SK-N-SH (cell line): ENCODE results near the gene RAB18. TPM values are rescaled to one million over a fixed set of nuclear protein-coding genes. Genes with fewer than 3 reads are reported as not detected.

Source experiments
- CTCF ChIA-PET: fragments of 300-600, 350-600 bp; formaldehyde crosslinking; extraction: SDS; loops from one replicate; lab custom pipeline; 2021; lab: Yijun Ruan, JAX
- POLR2A ChIA-PET: fragments of 350-600 bp; sonication (Branson Sonifier 250); formaldehyde crosslinking; extraction: SDS; loops from one replicate; lab custom pipeline; 2020; ENCODE audit warnings: antibody characterized with exemption, inconsistent platforms; lab: Yijun Ruan, JAX
- DNase-seq: peaks from one replicate; pipeline ENCODE4 v3.0.0; 2012
- H2AFZ ChIP-seq: fragments of 200-600 bp; sonication (generic); 2 replicates; pipeline ENCODE4 v1.8.1; 2016; ENCODE audit warnings: antibody characterized with exemption, mild to moderate bottlenecking, low read depth
- H3F3A ChIP-seq: fragments of 200-600 bp; sonication (generic); replicated peaks from 2 replicates; pipeline ENCODE3; 2016; ENCODE audit warnings: antibody characterized with exemption, mild to moderate bottlenecking; ENCODE audit not compliant: insufficient read depth
- H3K27ac ChIP-seq, 2 experiments: fragments of 200-500 bp in 1 of 2; fragments of 200-600 bp in 1 of 2; sonication (Bioruptor generic) in 1 of 2; sonication (generic), shearing (Covaris generic) in 1 of 2; 2 replicates each; pipeline versions ENCODE4 v1.5.1 to v1.6.1; 2014 to 2016; ENCODE audit warnings: low read depth in 2 of 2, inconsistent platforms in 1 of 2, low read length in 1 of 2, mild to moderate bottlenecking in 1 of 2, mixed read lengths in 1 of 2
- H3K27me3 ChIP-seq: fragments of 200-600 bp; sonication (generic), shearing (Covaris generic); 2 replicates; pipeline ENCODE4 v1.6.1; 2016; ENCODE audit warnings: mixed run types; ENCODE audit not compliant: insufficient read depth
- H3K36me3 ChIP-seq, 2 experiments: fragments of 200-500 bp in 1 of 2; fragments of 200-600 bp in 1 of 2; sonication (Bioruptor generic) in 1 of 2; sonication (generic) in 1 of 2; replicated peaks in 1 of 2; 2 replicates each; pipeline versions ENCODE3 to v1.5.1; 2014 to 2016; ENCODE audit warnings: low read length in 1 of 2, mild to moderate bottlenecking in 1 of 2; ENCODE audit not compliant: insufficient read depth in 2 of 2, control insufficient read depth in 1 of 2
- H3K4me1 ChIP-seq, 2 experiments: fragments of 200-500 bp in 1 of 2; fragments of 200-600 bp in 1 of 2; sonication (Bioruptor generic) in 1 of 2; sonication (generic), shearing (Covaris generic) in 1 of 2; 2 replicates each; pipeline versions ENCODE4 v1.5.1 to v1.6.1; 2014 to 2016; ENCODE audit warnings: low read depth in 1 of 2, low read length in 1 of 2, mixed run types in 1 of 2; ENCODE audit not compliant: insufficient read depth in 2 of 2, control insufficient read depth in 1 of 2
- H3K4me2 ChIP-seq: fragments of 200-600 bp; sonication (generic), shearing (Covaris generic); 2 replicates; pipeline ENCODE4 v1.6.1; 2017; ENCODE audit warnings: mixed run types
- H3K4me3 ChIP-seq, 2 experiments: fragments of 200-500 bp in 1 of 2; fragments of 200-600 bp in 1 of 2; sonication (Bioruptor generic) in 1 of 2; sonication (generic), shearing (Covaris generic) in 1 of 2; 2 replicates each; pipeline versions ENCODE4 v1.5.1 to v1.8.1; 2014 to 2016; ENCODE audit warnings: low read depth in 2 of 2, inconsistent platforms in 1 of 2, low read length in 1 of 2, mild to moderate bottlenecking in 1 of 2, mixed read lengths in 1 of 2, moderate library complexity in 1 of 2
- H3K79me2 ChIP-seq: fragments of 200-600 bp; sonication (generic); 2 replicates; pipeline ENCODE4 v1.8.1; 2017; ENCODE audit warnings: mild to moderate bottlenecking; ENCODE audit not compliant: insufficient read depth
- H3K9ac ChIP-seq: fragments of 200-600 bp; sonication (generic); 2 replicates; pipeline ENCODE4 v1.6.1; 2017; ENCODE audit warnings: mixed run types
- H3K9me2 ChIP-seq: fragments of 200-600 bp; sonication (generic); 2 replicates; pipeline ENCODE4 v1.6.1; 2017; ENCODE audit warnings: mixed run types
- H3K9me3 ChIP-seq: fragments of 200-600 bp; sonication (generic); 2 replicates; pipeline ENCODE4 v1.6.1; 2017; ENCODE audit warnings: mixed run types, mild to moderate bottlenecking, moderate library complexity
- H4K20me1 ChIP-seq: fragments of 200-600 bp; sonication (generic); 2 replicates; pipeline ENCODE4 v1.6.1; 2017; ENCODE audit warnings: mild to moderate bottlenecking, mixed run types; ENCODE audit not compliant: insufficient read depth
- ELF1 ChIP-seq: IDR thresholded peaks from 2 replicates; pipeline ENCODE4 v1.4.0; 2012
- EP300 ChIP-seq, 2 experiments: IDR thresholded peaks; 2 replicates each; pipeline versions ENCODE4 v1.4.0 to v1.6.1; 2012; ENCODE audit warnings: borderline replicate concordance in 1 of 2, low read depth in 1 of 2, low read length in 1 of 2
- FOSL2 ChIP-seq: IDR thresholded peaks from 2 replicates; pipeline ENCODE4 v1.4.0; 2012; ENCODE audit warnings: low read depth, mild to moderate bottlenecking, moderate library complexity, borderline replicate concordance
- FOXJ3 ChIP-seq: sonication (generic); formaldehyde crosslinking; IDR thresholded peaks from 2 replicates; pipeline ENCODE4 v1.5.1; 2020; ENCODE audit warnings: mild to moderate bottlenecking, missing genetic modification reagents
- GABPA ChIP-seq: IDR thresholded peaks from 2 replicates; pipeline ENCODE4 v1.4.0; 2012; ENCODE audit warnings: low read depth, mild to moderate bottlenecking
- GATA2 ChIP-seq: sonication (generic); formaldehyde crosslinking; IDR thresholded peaks from 2 replicates; pipeline ENCODE4 v1.5.0; 2020; ENCODE audit warnings: mild to moderate bottlenecking, missing genetic modification reagents
- MAX ChIP-seq: IDR thresholded peaks from 2 replicates; pipeline ENCODE4 v1.4.0; 2012; ENCODE audit warnings: low read depth
- MXI1 ChIP-seq: IDR thresholded peaks from 2 replicates; pipeline ENCODE4 v1.6.1; 2012; ENCODE audit warnings: mild to moderate bottlenecking, low read depth, low read length, improper control_type of control experiment
- NFIC ChIP-seq: IDR thresholded peaks from 2 replicates; pipeline ENCODE4 v1.4.0; 2012; ENCODE audit warnings: borderline replicate concordance
- NRF1 ChIP-seq: IDR thresholded peaks from 2 replicates; pipeline ENCODE4 v1.6.1; 2012; ENCODE audit warnings: low read depth, mild to moderate bottlenecking, low read length
- PBX3 ChIP-seq: IDR thresholded peaks from 2 replicates; pipeline ENCODE4; 2012
- POLR2AphosphoS5 ChIP-seq: IDR thresholded peaks from 2 replicates; pipeline ENCODE4 v1.6.1; 2012; ENCODE audit warnings: low read depth, low read length
- RAD21 ChIP-seq: IDR thresholded peaks from 2 replicates; pipeline ENCODE4 v1.6.1; 2012; ENCODE audit warnings: mild to moderate bottlenecking, low read length
- RCOR1 ChIP-seq: fragments of 150-350 bp; IDR thresholded peaks from 2 replicates; pipeline ENCODE4 v1.6.1; 2017; ENCODE audit warnings: antibody characterized with exemption, low read length
- REST ChIP-seq: IDR thresholded peaks from 2 replicates; pipeline ENCODE4 v1.6.1; 2012; ENCODE audit warnings: mild to moderate bottlenecking, low read depth, low read length, moderate library complexity
- RFX5 ChIP-seq: IDR thresholded peaks from 2 replicates; pipeline ENCODE4 v1.6.1; 2012; ENCODE audit warnings: mild to moderate bottlenecking, improper control_type of control experiment, low read length
- SMC3 ChIP-seq: IDR thresholded peaks from 2 replicates; pipeline ENCODE4 v1.6.1; 2012; ENCODE audit warnings: low read depth, low read length, improper control_type of control experiment
- USF2 ChIP-seq: fragments of 150-350 bp; IDR thresholded peaks from 2 replicates; pipeline ENCODE4 v1.6.1; 2017; ENCODE audit warnings: antibody characterized with exemption, low read length, low read depth, borderline replicate concordance
- YY1 ChIP-seq: IDR thresholded peaks from 2 replicates; pipeline ENCODE4 v1.4.0; 2012; ENCODE audit warnings: low read depth, mild to moderate bottlenecking
- ZBTB33 ChIP-seq: IDR thresholded peaks from 2 replicates; pipeline ENCODE4 v1.4.0; 2012; ENCODE audit warnings: low read depth, borderline replicate concordance
- WGBS: methylation state at CpG from one replicate; pipeline ENCODE4 v1.1.6; 2017; ENCODE audit warnings: low lambda C conversion rate; 5-methylcytosine and 5-hydroxymethylcytosine counted together
- polyA plus RNA-seq, 3 experiments: library from polyadenylated mRNA; depleted of rRNA; stranded (reverse); fragments of >200 nt; gene quantifications; 2 replicates each; pipeline ENCODE4 v1.2.3, GENCODE V29; 2012

The RAB18 gene
- polyA plus RNA-seq, 1 of the 3 experiments (the other 2 are of a cell fraction), result 10.2 TPM

GRCh38 chr10:27558612-27559020, 54.5 kb downstream of the RAB18 start (continued):
- TF ChIP-seq EP300 (IDR thresholded peaks at IDR 0.05; ENCODE audit: borderline replicate concordance in 1 of 2, low read depth in 1 of 2, low read length in 1 of 2), result no peak

GRCh38 chr10:27561334-27561733, 57.2 kb downstream of the RAB18 start:
- CTCF ChIA-PET, result interaction anchor here (0.8 kb wide), 1 partner anchor 115 kb away, joined by 3 read pairs; no protein-coding TSS in a partner anchor

More at GRCh38 chr10:27561334-27561733, 57.2 kb downstream of the RAB18 start:
- no peaks in the 10 kb centered on the region for H4K20me1 ChIP-seq
- no peaks in the 10 kb centered on the region for H3K9me2 ChIP-seq
- no peaks in the 10 kb centered on the region for H3K36me3 ChIP-seq
- H3K4me2 ChIP-seq, result no peak overlapping the region
- no peak for TF ChIP-seq RCOR1
- no peak for TF ChIP-seq SMC3
- TF ChIP-seq MAX, result no peak
- TF ChIP-seq ZBTB33, result no peak
- no peak for TF ChIP-seq ELF1
- TF ChIP-seq NRF1, result no peak
- TF ChIP-seq GATA2 (CRISPR knock-in tag), result no peak
- no peak for TF ChIP-seq MXI1
- no peak for TF ChIP-seq RFX5
- no peak for TF ChIP-seq REST
- no peak for TF ChIP-seq FOXJ3 (CRISPR knock-in tag)
- TF ChIP-seq YY1, result no peak
- TF ChIP-seq USF2, result no peak
- no peak for TF ChIP-seq POLR2AphosphoS5
- TF ChIP-seq EP300 (IDR thresholded peaks at IDR 0.05; ENCODE audit: borderline replicate concordance in 1 of 2, low read depth in 1 of 2, low read length in 1 of 2), result no peak
- TF ChIP-seq GABPA, result no peak
- no peak for TF ChIP-seq NFIC
- TF ChIP-seq FOSL2, result no peak
- TF ChIP-seq RAD21, result no peak
- no peak for TF ChIP-seq PBX3
- TF ChIP-seq, all 33 proteins: peak for 0
- DNase-seq, result no peak
- Histone ChIP-seq H3K79me2 (no peaks in the 10 kb centered on the region), H3F3A (no peaks in the 10 kb centered on the region), H3K9ac (no peak overlapping the region), H2AFZ (no peak overlapping the region), H3K9me3 (no peaks in the 10 kb centered on the region), H3K27ac (no peak overlapping the region), H3K4me1 (no peaks in the 10 kb centered on the region), H3K4me3 (no peak overlapping the region), H3K27me3 (no peaks in the 10 kb centered on the region)
- POLR2A ChIA-PET, result no interaction called here
- 5% methylated on average over 2 of the region's 2 CpGs for WGBS
